Osteocyte (in vitro differentiated cells): ENCODE measurements around the gene TEX19. TPM values are rescaled to one million over a fixed set of nuclear protein-coding genes. Genes with fewer than 3 reads are reported as not detected.
"Not testable (repeated sequence)": the region's sequence is repeated elsewhere in the genome, so short reads cannot be mapped to it uniquely, and the experiment has no call there.

Experiments
- DNase-seq: peaks from one replicate; pipeline ENCODE4 v3.0.0; 2021; ENCODE audit warnings: mixed read lengths; ENCODE audit not compliant: unreplicated experiment; ENCODE audit errors: extremely low spot score
- H3K27ac Mint-ChIP-seq: one replicate; pipeline ENCODE4 v1.8.0; 2021; ENCODE audit warnings: mild to moderate bottlenecking, mixed read lengths; ENCODE audit not compliant: unreplicated experiment
- H3K27me3 Mint-ChIP-seq: one replicate; pipeline ENCODE4 v1.8.0; 2021; ENCODE audit warnings: mixed read lengths; ENCODE audit not compliant: unreplicated experiment
- H3K36me3 Mint-ChIP-seq: one replicate; pipeline ENCODE4 v1.8.0; 2021; ENCODE audit warnings: mixed read lengths; ENCODE audit not compliant: unreplicated experiment
- H3K4me1 Mint-ChIP-seq: one replicate; pipeline ENCODE4 v1.8.0; 2021; ENCODE audit warnings: mixed read lengths; ENCODE audit not compliant: unreplicated experiment
- H3K4me3 Mint-ChIP-seq: one replicate; pipeline ENCODE4 v1.8.0; 2021; ENCODE audit warnings: mild to moderate bottlenecking, moderate library complexity, mixed read lengths; ENCODE audit not compliant: unreplicated experiment
- H3K9me3 Mint-ChIP-seq: one replicate; pipeline ENCODE4 v1.8.0; 2021; ENCODE audit warnings: mixed read lengths; ENCODE audit not compliant: unreplicated experiment
- total RNA-seq: library from RNA; stranded (reverse); gene quantifications from 2 replicates; pipeline ENCODE4 v1.2.1, GENCODE V29; 2021
- TF ChIP-seq, protein P1 (sequence below): fragments of 200-600 bp; sonication (generic); IDR thresholded peaks from 2 replicates; pipeline ENCODE4 v1.5.0; 2021; ENCODE audit warnings: antibody characterized with exemption, mild to moderate bottlenecking, moderate library complexity

TEX19 gene
- total RNA-seq, 1 donor from 2014 or later, result not detected

GRCh38 chr17:82355770-82356427 lies 3.1 kb upstream of the TEX19 start:
- TF ChIP-seq, protein P1, sequence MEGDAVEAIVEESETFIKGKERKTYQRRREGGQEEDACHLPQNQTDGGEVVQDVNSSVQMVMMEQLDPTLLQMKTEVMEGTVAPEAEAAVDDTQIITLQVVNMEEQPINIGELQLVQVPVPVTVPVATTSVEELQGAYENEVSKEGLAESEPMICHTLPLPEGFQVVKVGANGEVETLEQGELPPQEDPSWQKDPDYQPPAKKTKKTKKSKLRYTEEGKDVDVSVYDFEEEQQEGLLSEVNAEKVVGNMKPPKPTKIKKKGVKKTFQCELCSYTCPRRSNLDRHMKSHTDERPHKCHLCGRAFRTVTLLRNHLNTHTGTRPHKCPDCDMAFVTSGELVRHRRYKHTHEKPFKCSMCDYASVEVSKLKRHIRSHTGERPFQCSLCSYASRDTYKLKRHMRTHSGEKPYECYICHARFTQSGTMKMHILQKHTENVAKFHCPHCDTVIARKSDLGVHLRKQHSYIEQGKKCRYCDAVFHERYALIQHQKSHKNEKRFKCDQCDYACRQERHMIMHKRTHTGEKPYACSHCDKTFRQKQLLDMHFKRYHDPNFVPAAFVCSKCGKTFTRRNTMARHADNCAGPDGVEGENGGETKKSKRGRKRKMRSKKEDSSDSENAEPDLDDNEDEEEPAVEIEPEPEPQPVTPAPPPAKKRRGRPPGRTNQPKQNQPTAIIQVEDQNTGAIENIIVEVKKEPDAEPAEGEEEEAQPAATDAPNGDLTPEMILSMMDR, result no peak
- Mint-ChIP-seq H3K4me1 (peaks cover 4% of the 10 kb centered on the region), H3K27me3 (peaks cover 15% of the 10 kb centered on the region), H3K9me3 (no peaks in the 10 kb centered on the region), H3K27ac (no peak overlapping the region), H3K36me3 (no peaks in the 10 kb centered on the region), H3K4me3 (no peak overlapping the region)
- no peak for DNase-seq

GRCh38 chr17:82356845-82357355 lies 2.1 kb upstream of the TEX19 start:
- TF ChIP-seq, protein P1, result no peak
- no peak overlapping the region for H3K27ac Mint-ChIP-seq
- H3K4me1 Mint-ChIP-seq, result peaks cover 4% of the 10 kb centered on the region
- no peaks in the 10 kb centered on the region for H3K36me3 Mint-ChIP-seq
- H3K9me3 Mint-ChIP-seq, result no peaks in the 10 kb centered on the region
- no peak overlapping the region for H3K4me3 Mint-ChIP-seq
- H3K27me3 Mint-ChIP-seq, result peaks cover 18% of the 10 kb centered on the region
- no peak for DNase-seq

DNA sequence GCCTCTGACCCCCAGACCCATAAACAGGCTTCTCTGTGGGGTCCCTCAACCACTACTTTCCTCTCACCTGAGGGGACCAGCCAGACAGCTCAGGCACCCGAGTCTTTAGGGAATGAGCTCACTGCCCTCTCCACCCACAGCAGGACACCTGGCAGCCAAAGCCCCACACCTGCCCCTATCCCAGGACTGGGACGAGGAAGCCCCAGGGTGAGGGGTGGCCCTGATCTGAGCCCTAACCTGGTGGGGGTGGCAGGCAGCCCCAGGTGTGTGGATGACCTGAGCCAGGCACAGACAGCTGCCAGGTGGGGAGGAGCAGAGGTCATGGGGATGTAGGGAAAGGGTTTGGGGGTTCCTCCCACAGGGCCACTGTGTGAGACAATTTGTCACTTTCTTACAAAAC lies 1.7 kb upstream of the TEX19 start:
- Mint-ChIP-seq H3K27me3 (peaks cover 19% of the 10 kb centered on the region), H3K36me3 (no peaks in the 10 kb centered on the region), H3K4me3 (no peak overlapping the region), H3K9me3 (no peaks in the 10 kb centered on the region), H3K27ac (no peak overlapping the region), H3K4me1 (peaks cover 4% of the 10 kb centered on the region)
- TF ChIP-seq, protein P1, result no peak
- no peak for DNase-seq

- H3K27ac Mint-ChIP-seq, H3K36me3 Mint-ChIP-seq, H3K4me1 Mint-ChIP-seq, H3K4me3 Mint-ChIP-seq, DNase-seq, H3K9me3 Mint-ChIP-seq: not testable (repeated sequence)
- H3K27me3 Mint-ChIP-seq, result peaks cover 19% of the 10 kb centered on the region
Measured at GRCh38 chr17:82359451-82360074, 516 bp downstream of the TEX19 start.

GRCh38 chr17:82361885-82362633 lies 3.0 kb downstream of the TEX19 start:
- peaks cover 26% of the 10 kb centered on the region for H3K27me3 Mint-ChIP-seq
- no peak overlapping the region for H3K4me3 Mint-ChIP-seq
- no peak for DNase-seq
- H3K9me3 Mint-ChIP-seq, result no peaks in the 10 kb centered on the region
- H3K4me1 Mint-ChIP-seq, result peaks cover 4% of the 10 kb centered on the region
- TF ChIP-seq, protein P1, result no peak
- H3K27ac Mint-ChIP-seq, result no peak overlapping the region
- no peaks in the 10 kb centered on the region for H3K36me3 Mint-ChIP-seq
